GM10266 (cell line): Measurements from ENCODE around the gene CCR7.

Source experiments
- DNase-seq: peaks from one replicate; pipeline ENCODE4 v3.0.0; 2012; ENCODE audit errors: extremely low spot score
- CTCF ChIP-seq: IDR thresholded peaks from 2 replicates; pipeline ENCODE4 v1.5.1; 2012; ENCODE audit warnings: mild to moderate bottlenecking, low read depth; ENCODE audit not compliant: control insufficient read depth, insufficient read depth; ENCODE audit errors: missing control alignments

CCR7 gene

GRCh38 chr17:40545660-40546059 is 19.6 kb downstream of the CCR7 start:
- TF ChIP-seq CTCF = no peak
- no peak for DNase-seq

GRCh38 chr17:40542558-40543411 is 22.5 kb downstream of the CCR7 start:
- no peak for TF ChIP-seq CTCF
- peak; percentile 61 for DNase-seq

- no peak for TF ChIP-seq CTCF
- DNase-seq = no peak
Observed at GRCh38 chr17:40541873-40542557, 23.3 kb downstream of the CCR7 start.

GRCh38 chr17:40541060-40541872 is 24.0 kb downstream of the CCR7 start:
- no peak for DNase-seq

GRCh38 chr17:40540448-40540847 is 24.8 kb downstream of the CCR7 start:
- DNase-seq = no peak
- TF ChIP-seq CTCF = no peak

More at GRCh38 chr17:40541060-40541872, 24.0 kb downstream of the CCR7 start:
- TF ChIP-seq CTCF = no peak

GRCh38 chr17:40539711-40540411 is 25.4 kb downstream of the CCR7 start:
- TF ChIP-seq CTCF = no peak
- DNase-seq = no peak
